ENCODE data around the gene HOXD13. TPM values are rescaled to one million over a fixed set of nuclear protein-coding genes. Genes with fewer than 3 reads are reported as not detected.

Gene HOXD13
- total and polyA plus RNA-seq, 2 donors (not counting 3 experiments of a cell fraction or from before 2014, with no cell fraction given): not detected

GRCh38 chr2:176134035-176134434 is 41.5 kb downstream of the HOXD13 start:
- ChIA-PET CTCF (interaction anchor here (1.6 to 10.1 kb wide), 4 partner anchors 321 to 518 kb away, joined by 5 to 458 read pairs (median 93); no protein-coding TSS in a partner anchor), POLR2A (no interaction called here)
- peaks cover 46% of the 10 kb centered on the region for H3K79me2 ChIP-seq (ENCODE audit: control insufficient read depth, insufficient read depth, low read length)
- H3K9me3 ChIP-seq (replicated peaks; ENCODE audit: control insufficient read depth, insufficient read depth, low read length): no peaks in the 10 kb centered on the region
- H3K9me1 ChIP-seq (replicated peaks; ENCODE audit: control insufficient read depth, extremely low read depth, insufficient read depth, low read length): no peaks in the 10 kb centered on the region
- BruUV-seq (replicated peaks): no TSS peak
- no peak overlapping the region for H2AFZ ChIP-seq (ENCODE audit: low read depth, low read length)
- no peak overlapping the region for H3K4me3 ChIP-seq (replicated peaks in 1 of 3; ENCODE audit: insufficient read depth in 1 of 3, low read depth in 1 of 3, low read length in 3 of 3)
- no peaks in the 10 kb centered on the region for H3K27me3 ChIP-seq (ENCODE audit: control insufficient read depth in 2 of 2, insufficient read depth in 2 of 2, low read length in 2 of 2)
- intact Hi-C loops (cut with micrococcal nuclease): no loop called here
- no peaks in the 10 kb centered on the region for H3K36me3 ChIP-seq (ENCODE audit: control insufficient read depth in 2 of 2, extremely low read depth in 1 of 2, insufficient read depth in 2 of 2, low read length in 2 of 2)
- no peak overlapping the region for H3K9ac ChIP-seq (replicated peaks; ENCODE audit: extremely low read depth, insufficient read depth, low read length)
- no peak overlapping the region for H3K4me2 ChIP-seq (ENCODE audit: insufficient read depth, low read length)
- no peak for DNase-seq (ENCODE audit: low read depth, low spot score)
- no peaks in the 10 kb centered on the region for H4K20me1 ChIP-seq (replicated peaks; ENCODE audit: control insufficient read depth, extremely low read depth, insufficient read depth, low read length)
- no peak for FAIRE-seq
- dilution Hi-C loops (cut with MboI; ENCODE audit: extremely low pct_ligation_motif_present, low sequenced_read_pairs): loop anchor here (25.0 kb wide), 1 partner anchor 503 kb away; no protein-coding TSS in a partner anchor
- H3K4me1 ChIP-seq (ENCODE audit: control insufficient read depth, extremely low read depth, insufficient read depth, low read length): peaks cover 47% of the 10 kb centered on the region
- TF ChIP-seq MYC (IDR thresholded peaks at IDR 0.05; ENCODE audit: low read depth, low read length) (no peak), POLR2AphosphoS5 (IDR thresholded peaks at IDR 0.05; ENCODE audit: insufficient read depth, low read depth, low read length) (no peak), MAX (IDR thresholded peaks at IDR 0.05; ENCODE audit: insufficient read depth, insufficient read length) (no peak), JUN (IDR thresholded peaks at IDR 0.05; ENCODE audit: borderline replicate concordance, insufficient read depth, insufficient read length, low read depth) (no peak), GATA2 (IDR thresholded peaks at IDR 0.05; ENCODE audit: insufficient read depth, insufficient read length, low read depth, low read length) (no peak), FOS (IDR thresholded peaks at IDR 0.05; ENCODE audit: borderline replicate concordance, insufficient read depth, low read length) (no peak), POLR2A (IDR thresholded peaks at IDR 0.05; ENCODE audit: low read depth, low read length) (no peak), EZH2 (IDR thresholded peaks at IDR 0.05; ENCODE audit: borderline replicate concordance, low read depth, low read length, severe bottlenecking) (no peak), CTCF (IDR thresholded peaks at IDR 0.05; ENCODE audit: extremely low read depth in 1 of 2, insufficient read depth in 1 of 2, low read depth in 1 of 2, low read length in 2 of 2) (no peak)
- no peak overlapping the region for H3K27ac ChIP-seq (ENCODE audit: insufficient read depth, low read depth, low read length)
